Neural cell (in vitro differentiated cells): ENCODE results near the gene FYCO1. TPM values are rescaled to one million over a fixed set of nuclear protein-coding genes. Genes with fewer than 3 reads are reported as not detected.

Source experiments
- H2AFZ ChIP-seq: fragments of 200-600, 300-800 bp; sonication (generic), shearing (Covaris generic); 2 replicates; pipeline ENCODE4 v1.6.0; 2014; ENCODE audit warnings: low read depth, mild to moderate bottlenecking, antibody characterized with exemption, low read length, moderate library complexity
- H3F3A ChIP-seq: fragments of 200-600 bp; shearing (Covaris generic); 2 replicates; pipeline ENCODE4 v1.6.1; 2016; ENCODE audit warnings: mild to moderate bottlenecking, moderate library complexity, mixed read lengths, antibody characterized with exemption, low read length; ENCODE audit not compliant: insufficient read depth, poor library complexity, severe bottlenecking
- H3K27ac ChIP-seq: fragments of 200-600, 300-800 bp; sonication (generic), shearing (Covaris generic); 2 replicates; pipeline ENCODE4 v1.5.1; 2014; ENCODE audit warnings: mild to moderate bottlenecking, low read length, moderate library complexity
- H3K27me3 ChIP-seq: fragments of 300-800, 200-600 bp; sonication (generic), shearing (Covaris generic); 2 replicates; pipeline ENCODE4 v1.6.0; 2014; ENCODE audit warnings: mild to moderate bottlenecking, low read depth, low read length, moderate library complexity; ENCODE audit not compliant: insufficient read depth
- H3K36me3 ChIP-seq: fragments of 300-800, 200-600 bp; sonication (generic), shearing (Covaris generic); 2 replicates; pipeline ENCODE4 v1.5.1; 2014; ENCODE audit warnings: mild to moderate bottlenecking, antibody characterized with exemption, low read length, moderate library complexity; ENCODE audit not compliant: insufficient read depth
- H3K4me2 ChIP-seq: fragments of 300-800, 200-600 bp; sonication (generic), shearing (Covaris generic); 2 replicates; pipeline ENCODE4 v1.6.0; 2014; ENCODE audit warnings: mild to moderate bottlenecking, low read length
- H3K4me3 ChIP-seq: fragments of 300-800, 200-600 bp; sonication (generic), shearing (Covaris generic); 2 replicates; pipeline ENCODE4 v1.5.1; 2014; ENCODE audit warnings: mild to moderate bottlenecking, low read length, moderate library complexity
- H3K79me2 ChIP-seq: fragments of 200-600 bp; shearing (Covaris generic); replicated peaks from 2 replicates; pipeline ENCODE4 v1.6.0; 2014; ENCODE audit warnings: mild to moderate bottlenecking, low read length, moderate library complexity; ENCODE audit not compliant: insufficient read depth
- H3K9ac ChIP-seq: fragments of 300-800, 200-600 bp; sonication (generic), shearing (Covaris generic); 2 replicates; pipeline ENCODE4 v1.6.1; 2016; ENCODE audit warnings: mild to moderate bottlenecking, low read length, mixed read lengths
- H3K9me2 ChIP-seq: fragments of 200-600 bp; shearing (Covaris generic); 2 replicates; pipeline ENCODE4 v1.6.1; 2016; ENCODE audit warnings: mild to moderate bottlenecking, low read length, mixed read lengths; ENCODE audit not compliant: insufficient read depth
- H3K9me3 ChIP-seq: fragments of 200-600, 300-800 bp; sonication (generic), shearing (Covaris generic); 2 replicates; pipeline ENCODE4 v1.6.1; 2016; ENCODE audit warnings: mild to moderate bottlenecking, mixed run types, low read length, moderate library complexity, mixed read lengths
- H4K20me1 ChIP-seq: fragments of 200-600 bp; shearing (Covaris generic); 2 replicates; pipeline ENCODE4 v1.6.1; 2016; ENCODE audit warnings: mild to moderate bottlenecking, mixed run types; ENCODE audit not compliant: insufficient read depth
- EP300 ChIP-seq: fragments of 450-650 bp; conservative IDR thresholded peaks from 2 replicates; pipeline ENCODE4 v1.6.1; 2014; ENCODE audit warnings: antibody characterized with exemption, mild to moderate bottlenecking, moderate library complexity; ENCODE audit not compliant: poor library complexity, severe bottlenecking
- EZH2 ChIP-seq: fragments of 200-600, 300-800 bp; shearing (Covaris generic), sonication (generic); IDR thresholded peaks from 2 replicates; pipeline ENCODE4 v1.6.1; 2014; ENCODE audit warnings: antibody characterized with exemption, low read length, borderline replicate concordance, mild to moderate bottlenecking; ENCODE audit not compliant: insufficient read depth, poor library complexity, severe bottlenecking
- MXI1 ChIP-seq: fragments of 450-650 bp; conservative IDR thresholded peaks from 2 replicates; pipeline ENCODE4 v1.6.1; 2014; ENCODE audit warnings: antibody characterized with exemption, mild to moderate bottlenecking; ENCODE audit not compliant: poor library complexity, severe bottlenecking
- POLR2AphosphoS5 ChIP-seq: IDR thresholded peaks from 2 replicates; pipeline ENCODE4 v1.6.1; 2012
- RAD21 ChIP-seq: fragments of 450-650 bp; conservative IDR thresholded peaks from 2 replicates; pipeline ENCODE4 v1.6.1; 2014; ENCODE audit warnings: antibody characterized with exemption, mild to moderate bottlenecking, moderate library complexity
- SMC3 ChIP-seq: fragments of 450-650 bp; conservative IDR thresholded peaks from 2 replicates; pipeline ENCODE4 v1.6.1; 2014; ENCODE audit warnings: antibody characterized with exemption, mild to moderate bottlenecking, moderate library complexity; ENCODE audit not compliant: poor library complexity
- TAF1 ChIP-seq: IDR thresholded peaks from 2 replicates; pipeline ENCODE4 v1.6.1; 2012; ENCODE audit warnings: low read depth
- polyA plus RNA-seq: library from polyadenylated mRNA; depleted of rRNA; stranded (reverse); fragments of >200 nt; gene quantifications from 2 replicates; pipeline ENCODE4 v1.2.3, GENCODE V29; 2014
- TF ChIP-seq, protein P1 (sequence below): fragments of 450-650 bp; IDR thresholded peaks from 2 replicates; pipeline ENCODE4 v1.5.1; 2014; ENCODE audit warnings: antibody characterized with exemption, mild to moderate bottlenecking, moderate library complexity; ENCODE audit not compliant: poor library complexity, severe bottlenecking
- TF ChIP-seq, protein P2 (sequence below): IDR thresholded peaks from 2 replicates; pipeline ENCODE4 v1.6.1; 2012; ENCODE audit warnings: borderline replicate concordance

Gene FYCO1
- polyA plus RNA-seq, 1 donor from 2014 or later = 0.12 TPM

DNA sequence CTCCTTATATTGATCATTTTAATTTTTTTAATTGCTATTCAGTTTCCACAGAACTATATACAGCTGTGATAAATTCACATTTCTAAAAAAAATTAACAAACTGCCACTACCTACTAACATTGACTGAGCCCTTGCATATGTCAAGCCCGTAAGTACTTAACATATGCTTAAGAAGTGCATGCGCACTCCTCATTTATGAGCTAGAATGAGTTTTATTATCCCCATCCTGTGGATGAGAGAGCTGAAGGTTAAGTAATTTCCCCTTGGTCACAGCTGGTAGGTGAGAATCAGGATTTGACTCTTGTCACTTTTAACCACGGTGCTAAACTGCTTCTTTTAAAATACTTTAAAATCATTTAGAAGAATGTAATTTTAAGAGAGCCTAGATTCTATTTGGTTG, 26.5 kb downstream of the FYCO1 start:
- Histone ChIP-seq H3F3A (no peaks in the 10 kb centered on the region), H3K4me3 (no peak overlapping the region), H3K9ac (no peak overlapping the region), H4K20me1 (no peaks in the 10 kb centered on the region), H3K9me3 (no peaks in the 10 kb centered on the region), H3K27ac (no peak overlapping the region), H3K27me3 (no peaks in the 10 kb centered on the region), H3K9me2 (no peaks in the 10 kb centered on the region), H3K36me3 (no peaks in the 10 kb centered on the region), H2AFZ (no peak overlapping the region), H3K4me2 (no peak overlapping the region), H3K79me2 (no peaks in the 10 kb centered on the region)
- TF ChIP-seq, protein P1, sequence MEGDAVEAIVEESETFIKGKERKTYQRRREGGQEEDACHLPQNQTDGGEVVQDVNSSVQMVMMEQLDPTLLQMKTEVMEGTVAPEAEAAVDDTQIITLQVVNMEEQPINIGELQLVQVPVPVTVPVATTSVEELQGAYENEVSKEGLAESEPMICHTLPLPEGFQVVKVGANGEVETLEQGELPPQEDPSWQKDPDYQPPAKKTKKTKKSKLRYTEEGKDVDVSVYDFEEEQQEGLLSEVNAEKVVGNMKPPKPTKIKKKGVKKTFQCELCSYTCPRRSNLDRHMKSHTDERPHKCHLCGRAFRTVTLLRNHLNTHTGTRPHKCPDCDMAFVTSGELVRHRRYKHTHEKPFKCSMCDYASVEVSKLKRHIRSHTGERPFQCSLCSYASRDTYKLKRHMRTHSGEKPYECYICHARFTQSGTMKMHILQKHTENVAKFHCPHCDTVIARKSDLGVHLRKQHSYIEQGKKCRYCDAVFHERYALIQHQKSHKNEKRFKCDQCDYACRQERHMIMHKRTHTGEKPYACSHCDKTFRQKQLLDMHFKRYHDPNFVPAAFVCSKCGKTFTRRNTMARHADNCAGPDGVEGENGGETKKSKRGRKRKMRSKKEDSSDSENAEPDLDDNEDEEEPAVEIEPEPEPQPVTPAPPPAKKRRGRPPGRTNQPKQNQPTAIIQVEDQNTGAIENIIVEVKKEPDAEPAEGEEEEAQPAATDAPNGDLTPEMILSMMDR = no peak
- TF ChIP-seq EP300 (no peak), SMC3 (no peak), TAF1 (no peak), MXI1 (no peak), EZH2 (no peak)
- TF ChIP-seq, protein P2, sequence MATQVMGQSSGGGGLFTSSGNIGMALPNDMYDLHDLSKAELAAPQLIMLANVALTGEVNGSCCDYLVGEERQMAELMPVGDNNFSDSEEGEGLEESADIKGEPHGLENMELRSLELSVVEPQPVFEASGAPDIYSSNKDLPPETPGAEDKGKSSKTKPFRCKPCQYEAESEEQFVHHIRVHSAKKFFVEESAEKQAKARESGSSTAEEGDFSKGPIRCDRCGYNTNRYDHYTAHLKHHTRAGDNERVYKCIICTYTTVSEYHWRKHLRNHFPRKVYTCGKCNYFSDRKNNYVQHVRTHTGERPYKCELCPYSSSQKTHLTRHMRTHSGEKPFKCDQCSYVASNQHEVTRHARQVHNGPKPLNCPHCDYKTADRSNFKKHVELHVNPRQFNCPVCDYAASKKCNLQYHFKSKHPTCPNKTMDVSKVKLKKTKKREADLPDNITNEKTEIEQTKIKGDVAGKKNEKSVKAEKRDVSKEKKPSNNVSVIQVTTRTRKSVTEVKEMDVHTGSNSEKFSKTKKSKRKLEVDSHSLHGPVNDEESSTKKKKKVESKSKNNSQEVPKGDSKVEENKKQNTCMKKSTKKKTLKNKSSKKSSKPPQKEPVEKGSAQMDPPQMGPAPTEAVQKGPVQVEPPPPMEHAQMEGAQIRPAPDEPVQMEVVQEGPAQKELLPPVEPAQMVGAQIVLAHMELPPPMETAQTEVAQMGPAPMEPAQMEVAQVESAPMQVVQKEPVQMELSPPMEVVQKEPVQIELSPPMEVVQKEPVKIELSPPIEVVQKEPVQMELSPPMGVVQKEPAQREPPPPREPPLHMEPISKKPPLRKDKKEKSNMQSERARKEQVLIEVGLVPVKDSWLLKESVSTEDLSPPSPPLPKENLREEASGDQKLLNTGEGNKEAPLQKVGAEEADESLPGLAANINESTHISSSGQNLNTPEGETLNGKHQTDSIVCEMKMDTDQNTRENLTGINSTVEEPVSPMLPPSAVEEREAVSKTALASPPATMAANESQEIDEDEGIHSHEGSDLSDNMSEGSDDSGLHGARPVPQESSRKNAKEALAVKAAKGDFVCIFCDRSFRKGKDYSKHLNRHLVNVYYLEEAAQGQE = no peak

DNA sequence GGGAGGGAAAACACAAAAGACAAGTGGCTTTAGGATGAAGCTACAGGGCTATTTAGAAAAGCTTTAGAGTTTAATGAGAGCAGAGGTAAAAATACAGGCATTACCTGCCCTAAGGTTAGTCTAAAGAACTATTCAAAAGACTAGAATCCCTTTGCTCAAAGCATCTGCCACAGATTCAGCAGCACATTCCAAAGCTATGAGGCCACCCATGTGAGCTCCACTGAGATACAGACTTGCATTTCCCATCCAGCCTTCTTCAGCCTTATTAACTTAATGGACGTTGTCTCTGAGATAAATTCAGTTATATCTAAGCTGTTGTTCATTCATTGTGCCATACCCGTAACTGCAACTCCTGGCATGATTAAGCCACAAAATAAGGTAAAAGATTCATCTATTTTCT, 26.9 kb downstream of the FYCO1 start:
- Histone ChIP-seq H3K4me2 (no peak overlapping the region), H3K27me3 (no peaks in the 10 kb centered on the region), H3K79me2 (no peaks in the 10 kb centered on the region), H3F3A (no peaks in the 10 kb centered on the region), H3K9me2 (no peaks in the 10 kb centered on the region), H3K27ac (no peak overlapping the region), H3K9ac (no peak overlapping the region), H3K9me3 (no peaks in the 10 kb centered on the region), H3K36me3 (no peaks in the 10 kb centered on the region), H4K20me1 (no peaks in the 10 kb centered on the region), H3K4me3 (no peak overlapping the region), H2AFZ (no peak overlapping the region)
- TF ChIP-seq SMC3 = no peak
- no peak for TF ChIP-seq MXI1
- no peak for TF ChIP-seq TAF1
- TF ChIP-seq POLR2AphosphoS5 = no peak
- TF ChIP-seq RAD21 = no peak
- TF ChIP-seq, protein P2 = no peak
- TF ChIP-seq EZH2 = no peak
- TF ChIP-seq, protein P1 = no peak
- TF ChIP-seq EP300 = no peak
